GM20000 (cell line): ENCODE data around the gene KLK10.

Source experiments
- DNase-seq: peaks from one replicate; pipeline ENCODE4 v3.0.0; 2012; ENCODE audit warnings: low spot score
- CTCF ChIP-seq: IDR thresholded peaks from 2 replicates; pipeline ENCODE4 v1.5.1; 2012; ENCODE audit warnings: mild to moderate bottlenecking, control low read depth; ENCODE audit errors: extremely low read depth, missing control alignments

The KLK10 gene

GRCh38 chr19:51034704-51035103 lies 15.2 kb upstream of the KLK10 start, which contains the start of gene KLK12:
Gene KLK12 (minus strand): TSS chr19:51035002. CDS start chr19:51034621, 381 bp downstream.
- TF ChIP-seq CTCF, result no peak
- DNase-seq, result no peak

- TF ChIP-seq CTCF, result no peak
- no peak for DNase-seq
These were observed 12.3 kb upstream of the KLK10 start for GRCh38 chr19:51031880-51032225.

- TF ChIP-seq CTCF, result no peak
- no peak for DNase-seq
These were observed 11.8 kb upstream of the KLK10 start for GRCh38 chr19:51031220-51031879.

GRCh38 chr19:51030631-51031030 lies 11.1 kb upstream of the KLK10 start:
- no peak for TF ChIP-seq CTCF
- no peak for DNase-seq

- TF ChIP-seq CTCF, result no peak
- DNase-seq, result no peak
These were observed 10.2 kb upstream of the KLK10 start for GRCh38 chr19:51029718-51030117.

GRCh38 chr19:51027873-51028272 lies 8.4 kb upstream of the KLK10 start:
- DNase-seq, result no peak
- no peak for TF ChIP-seq CTCF

- no peak for TF ChIP-seq CTCF
- DNase-seq, result no peak
These were observed 7.8 kb upstream of the KLK10 start for GRCh38 chr19:51027126-51027806.
